Measurements from ENCODE around the gene H2BW2.
"Not testable (repeated sequence)": the region's sequence is repeated elsewhere in the genome, so short reads cannot be mapped to it uniquely, and the experiment has no call there.

The H2BW2 gene

GRCh38 chrX:104041003-104041402 is 1.2 kb downstream of the H2BW2 start:
- TF ChIP-seq CTCF (IDR thresholded peaks at IDR 0.05; ENCODE audit: low read length, missing control alignments) = no peak
- no peak for DNase-seq (ENCODE audit: low read depth)

GRCh38 chrX:104045642-104046041 is 5.9 kb downstream of the H2BW2 start:
- H3K4me3 ChIP-seq (replicated peaks; ENCODE audit: low read depth, low read length) = no peak overlapping the region
- TF ChIP-seq CTCF (IDR thresholded peaks at IDR 0.05; ENCODE audit: low read length, missing control alignments) = no peak

More at GRCh38 chrX:104041003-104041402, 1.2 kb downstream of the H2BW2 start:
- H3K4me3 ChIP-seq (replicated peaks; ENCODE audit: low read depth, low read length) = no peak overlapping the region

GRCh38 chrX:104047171-104047570 is 7.4 kb downstream of the H2BW2 start:
- TF ChIP-seq CTCF (IDR thresholded peaks at IDR 0.05; ENCODE audit: low read length, missing control alignments) = no peak
- DNase-seq (ENCODE audit: low read depth) = no peak
- no peak overlapping the region for H3K4me3 ChIP-seq (replicated peaks; ENCODE audit: low read depth, low read length)

More at GRCh38 chrX:104045642-104046041, 5.9 kb downstream of the H2BW2 start:
- no peak for DNase-seq (ENCODE audit: low read depth)

- not testable (repeated sequence) for H3K4me3 ChIP-seq (replicated peaks; ENCODE audit: low read depth, low read length); DNase-seq (ENCODE audit: low read depth)
Measured at GRCh38 chrX:104054956-104055355, 15.2 kb downstream of the H2BW2 start.

- H3K4me3 ChIP-seq (replicated peaks; ENCODE audit: low read depth, low read length); DNase-seq (ENCODE audit: low read depth): not testable (repeated sequence)
Measured at GRCh38 chrX:104062636-104063035, 22.9 kb downstream of the H2BW2 start.

GRCh38 chrX:104075778-104076445 is 36.2 kb downstream of the H2BW2 start, which contains the start of gene TMSB15C:
Gene TMSB15C (minus strand): TSS chrX:104076236.
- not testable (repeated sequence) for H3K4me3 ChIP-seq (replicated peaks; ENCODE audit: low read depth, low read length); DNase-seq (ENCODE audit: low read depth)

- H3K4me3 ChIP-seq (replicated peaks; ENCODE audit: low read depth, low read length); DNase-seq (ENCODE audit: low read depth): not testable (repeated sequence)
Measured at GRCh38 chrX:104077854-104078253, 38.1 kb downstream of the H2BW2 start.

GRCh38 chrX:104084063-104084462 is 44.3 kb downstream of the H2BW2 start:
- DNase-seq (ENCODE audit: low read depth) = no peak
- no peak for TF ChIP-seq CTCF (IDR thresholded peaks at IDR 0.05; ENCODE audit: low read length, missing control alignments)
- no peak overlapping the region for H3K4me3 ChIP-seq (replicated peaks; ENCODE audit: low read depth, low read length)

- H3K4me3 ChIP-seq (replicated peaks; ENCODE audit: low read depth, low read length) = no peak overlapping the region
- TF ChIP-seq CTCF (IDR thresholded peaks at IDR 0.05; ENCODE audit: low read length, missing control alignments) = no peak
- DNase-seq (ENCODE audit: low read depth) = no peak
Measured at GRCh38 chrX:104084534-104085277, 45.0 kb downstream of the H2BW2 start.
